GM18498 (cell line): ENCODE measurements around the gene USH2A.
"Not testable (repeated sequence)": the region's sequence is repeated elsewhere in the genome, so short reads cannot be mapped to it uniquely, and the experiment has no call there.

Source experiments
- ATAC-seq: cut with Tn5 transposase; IDR thresholded peaks from one replicate; pipeline ENCODE4 v1.9.1; 2021; ENCODE audit warnings: mild to moderate bottlenecking, moderate library complexity; ENCODE audit not compliant: unreplicated experiment

The USH2A gene

DNA sequence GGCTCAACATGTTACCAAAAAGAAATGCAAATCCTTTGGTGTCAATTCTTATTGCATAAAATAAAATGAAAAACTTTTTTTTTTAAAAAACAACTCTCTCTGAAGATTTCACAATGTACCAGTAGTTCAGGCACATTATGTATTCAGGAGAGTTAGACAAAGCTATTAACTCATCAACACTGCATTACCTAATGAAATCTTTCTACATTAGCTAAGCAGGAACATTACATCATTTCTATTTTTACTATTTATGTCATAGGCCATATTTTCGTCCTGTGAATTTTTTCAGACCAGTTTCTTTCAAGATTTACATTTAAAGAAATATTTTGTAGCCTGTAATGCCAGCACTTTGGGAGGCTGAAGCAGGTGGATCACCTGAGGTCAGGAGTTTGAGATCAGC, 366.2 kb downstream of the USH2A start:
- no peak for ATAC-seq

DNA sequence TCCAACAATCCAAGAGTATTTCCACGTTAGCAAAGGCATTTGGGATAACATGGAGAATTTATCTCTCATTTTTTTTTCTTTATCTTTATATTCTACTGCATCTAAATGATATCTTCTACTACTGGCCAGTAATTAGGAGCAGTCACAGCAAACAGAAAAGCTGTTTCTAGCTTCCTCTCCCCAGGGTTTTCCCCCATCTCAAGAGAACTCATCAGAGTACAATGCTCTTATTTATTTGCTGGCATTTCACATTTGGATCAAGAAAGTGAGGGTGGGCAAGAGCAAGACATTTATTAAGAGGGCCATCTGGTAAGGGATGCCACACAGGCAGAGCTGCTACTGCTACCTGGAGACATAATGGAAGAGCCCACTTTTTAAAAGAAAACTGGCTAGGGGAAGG, 368.2 kb downstream of the USH2A start:
- ATAC-seq = no peak

- ATAC-seq = no peak
These were observed 368.6 kb downstream of the USH2A start for GRCh38 chr1:216054600-216054999.

GRCh38 chr1:216051071-216051470, 372.2 kb downstream of the USH2A start:
- no peak for ATAC-seq

DNA sequence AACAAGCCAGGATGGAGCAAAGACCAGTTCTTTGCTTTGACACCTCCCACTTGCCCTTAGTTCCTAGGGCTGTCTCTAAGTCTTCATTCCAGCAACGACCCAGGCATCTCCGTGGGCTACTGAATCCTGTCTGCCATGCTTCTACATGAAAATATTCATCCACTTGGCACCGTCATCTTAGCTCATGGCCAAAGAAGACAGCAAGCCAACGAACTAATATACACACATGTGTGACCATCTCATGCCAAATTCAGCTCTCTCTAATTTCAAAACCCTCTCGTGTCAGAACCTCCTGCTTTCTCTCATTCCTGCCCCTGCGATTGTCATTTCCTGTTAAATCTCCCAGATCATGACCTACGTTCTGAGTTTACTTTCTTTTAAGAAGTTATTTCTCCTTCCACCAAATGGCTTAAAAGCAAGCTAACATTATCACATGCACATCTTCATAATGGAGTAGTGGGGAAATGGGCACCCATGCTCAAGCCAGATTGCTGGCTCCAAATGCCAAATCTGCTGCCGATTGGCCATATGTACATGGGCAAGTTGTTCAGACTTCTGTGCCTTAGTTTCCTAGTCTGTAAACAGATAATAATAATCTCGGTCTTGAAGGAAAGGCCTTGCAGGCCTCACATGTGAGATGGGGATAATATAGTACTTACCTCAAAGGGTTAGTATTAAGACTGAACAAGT, 373.4 kb downstream of the USH2A start:
- ATAC-seq = no peak

DNA sequence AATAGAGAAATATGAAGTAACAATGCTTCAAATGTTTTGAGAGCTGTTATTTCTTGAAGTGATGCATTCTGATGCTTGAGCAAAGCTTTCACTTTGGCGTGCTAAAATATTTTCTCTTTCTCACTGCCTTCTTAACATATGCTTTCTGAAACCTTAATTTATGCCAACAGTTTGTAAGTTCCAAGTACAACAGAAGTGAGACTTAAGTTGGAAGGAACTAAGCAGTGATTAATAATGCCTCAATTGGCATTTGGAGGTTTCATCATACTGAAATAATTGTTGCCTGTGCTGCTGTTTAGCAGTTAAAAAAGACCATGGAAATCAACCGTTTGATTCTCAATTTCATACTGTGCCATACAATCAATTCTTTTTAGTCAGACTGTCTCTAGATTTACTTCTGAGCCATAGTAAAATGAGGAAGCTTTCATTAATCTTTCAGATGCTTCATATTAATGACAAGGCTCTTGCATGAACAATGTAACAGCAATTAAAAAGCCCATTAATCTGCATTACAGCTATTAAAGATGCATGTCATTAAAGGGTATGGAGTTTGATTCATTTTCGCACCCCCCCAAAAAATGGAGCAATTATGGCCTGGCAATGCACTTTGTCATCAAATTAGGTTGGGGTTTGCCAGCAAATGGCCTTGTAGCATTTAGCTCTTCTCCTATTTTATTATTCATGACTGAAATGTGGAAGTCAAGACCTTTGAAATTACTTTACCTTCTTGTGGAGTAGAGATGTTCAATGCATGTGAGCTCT, 375.3 kb downstream of the USH2A start:
- no peak for ATAC-seq

DNA sequence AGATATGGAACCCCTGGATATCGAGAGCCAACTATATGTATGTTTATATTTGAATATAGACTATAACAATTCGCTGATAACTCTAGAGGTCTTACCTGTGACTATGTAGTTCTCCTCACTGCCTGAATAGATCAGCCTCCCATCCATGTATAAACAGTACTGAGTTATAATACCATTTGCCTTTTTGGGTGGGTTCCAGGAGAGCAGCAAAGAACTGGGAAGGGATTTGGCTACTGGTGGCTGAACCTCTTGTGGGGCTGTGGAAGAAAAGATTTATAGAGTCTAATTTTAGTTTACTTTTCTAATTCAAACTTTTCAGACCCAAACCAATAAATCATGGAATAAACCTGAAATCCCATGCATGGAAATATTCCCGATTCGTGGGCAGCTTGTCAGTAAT, 376.9 kb downstream of the USH2A start:
- no peak for ATAC-seq

GRCh38 chr1:216045400-216045799, 377.8 kb downstream of the USH2A start:
- no peak for ATAC-seq

DNA sequence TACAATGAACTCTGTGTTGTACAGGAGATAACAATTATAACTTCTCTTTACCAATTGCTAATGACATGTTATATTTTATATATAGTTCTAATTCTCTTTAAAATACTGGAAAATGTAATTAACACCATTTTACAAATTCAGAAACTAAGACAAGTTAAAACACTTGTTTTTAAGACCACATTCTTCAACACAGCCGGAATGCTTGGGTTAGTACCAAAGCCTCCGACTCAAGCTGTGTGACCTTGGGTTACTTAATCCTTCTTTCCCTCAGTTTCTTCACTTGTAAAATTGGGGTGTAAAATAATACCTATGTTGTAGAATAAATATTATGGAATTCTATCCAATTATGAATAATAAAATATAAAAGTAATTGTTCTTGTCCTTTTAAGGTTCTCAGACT, 378.7 kb downstream of the USH2A start:
- ATAC-seq = no peak

DNA sequence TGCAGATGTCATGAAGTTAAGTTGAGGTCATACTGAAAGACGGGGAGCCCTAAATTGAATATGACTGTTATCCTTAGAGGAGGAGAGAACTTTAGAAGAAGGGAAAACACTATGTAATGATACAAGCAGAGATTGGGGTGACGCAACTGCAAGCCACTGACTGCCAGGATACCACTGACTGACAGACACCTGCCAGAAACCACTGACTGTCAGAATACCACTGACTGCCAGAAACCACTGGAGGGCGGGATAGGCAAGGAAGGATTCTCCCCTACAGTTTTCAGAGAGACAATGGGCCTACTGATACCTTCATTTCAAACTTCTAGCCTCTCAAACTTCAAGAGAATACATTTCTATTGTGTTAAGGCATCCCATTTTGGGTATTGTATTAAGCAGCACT, 388.7 kb downstream of the USH2A start:
- ATAC-seq = no peak

- no peak for ATAC-seq
These were observed 390.2 kb downstream of the USH2A start for GRCh38 chr1:216032961-216033614.

DNA sequence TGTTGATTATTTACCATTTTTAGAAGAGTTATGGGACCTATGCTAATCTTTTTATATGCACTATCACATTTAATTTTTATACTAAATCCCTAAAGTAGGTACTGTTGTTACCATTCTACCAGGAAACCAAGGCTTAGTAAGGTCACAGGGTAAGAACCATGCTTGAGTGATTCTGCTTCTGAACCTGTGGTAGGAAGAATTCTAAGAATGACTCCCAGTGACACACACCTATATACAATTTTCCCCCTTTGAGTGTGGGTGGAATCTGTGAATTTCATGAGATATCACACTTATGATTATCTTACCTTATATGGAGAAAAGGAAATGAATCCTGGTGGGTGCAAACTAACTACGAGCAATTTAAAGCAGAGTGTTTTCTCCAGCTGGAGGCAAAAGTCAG, 391.0 kb downstream of the USH2A start:
- no peak for ATAC-seq

GRCh38 chr1:216028631-216029030, 394.6 kb downstream of the USH2A start:
- ATAC-seq = no peak

GRCh38 chr1:216024546-216024945, 398.7 kb downstream of the USH2A start:
- ATAC-seq = no peak

GRCh38 chr1:216020743-216021345, 402.4 kb downstream of the USH2A start:
- ATAC-seq = no peak

GRCh38 chr1:216015116-216015515, 408.1 kb downstream of the USH2A start:
- ATAC-seq = no peak

GRCh38 chr1:216014086-216014485, 409.2 kb downstream of the USH2A start:
- ATAC-seq = no peak

GRCh38 chr1:216009456-216009855, 413.8 kb downstream of the USH2A start:
- ATAC-seq = not testable (repeated sequence)

DNA sequence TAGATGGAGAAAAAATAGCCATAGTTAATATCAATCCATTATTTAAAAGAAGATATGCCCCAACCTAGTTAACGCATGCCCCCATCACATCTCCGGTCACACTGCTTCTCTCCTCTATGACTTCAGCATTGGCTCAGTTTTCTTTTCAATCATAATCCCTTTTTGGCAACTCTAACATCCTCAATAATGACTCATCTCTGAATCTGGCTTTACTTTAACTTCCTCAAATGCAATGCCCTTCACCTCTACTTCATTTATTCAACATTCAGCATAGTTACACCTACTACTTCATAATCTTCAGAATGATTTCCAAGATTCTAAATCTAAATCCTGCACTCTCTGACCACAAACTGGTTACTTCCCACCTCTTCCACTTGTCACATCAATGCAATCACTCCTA, 417.3 kb downstream of the USH2A start:
- ATAC-seq = peak; percentile 96

DNA sequence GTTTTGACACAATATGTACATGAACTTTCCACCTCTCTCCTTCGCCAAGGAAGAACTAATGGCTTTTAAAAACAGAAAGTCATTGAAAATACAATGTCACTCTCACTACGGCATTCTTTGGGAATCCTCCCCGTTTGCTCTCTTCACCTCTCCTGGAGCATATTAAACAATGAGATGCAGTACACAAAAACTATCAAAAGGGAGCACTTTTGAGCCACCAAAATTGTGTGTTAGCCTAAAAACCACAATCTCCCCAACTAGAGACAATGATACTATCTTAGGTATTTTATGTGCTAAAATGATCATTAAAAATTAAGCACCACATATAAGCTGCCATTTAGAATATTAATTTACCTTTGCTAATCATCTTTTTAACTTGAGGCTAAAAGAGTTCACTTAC, 430.6 kb downstream of the USH2A start:
- no peak for ATAC-seq

DNA sequence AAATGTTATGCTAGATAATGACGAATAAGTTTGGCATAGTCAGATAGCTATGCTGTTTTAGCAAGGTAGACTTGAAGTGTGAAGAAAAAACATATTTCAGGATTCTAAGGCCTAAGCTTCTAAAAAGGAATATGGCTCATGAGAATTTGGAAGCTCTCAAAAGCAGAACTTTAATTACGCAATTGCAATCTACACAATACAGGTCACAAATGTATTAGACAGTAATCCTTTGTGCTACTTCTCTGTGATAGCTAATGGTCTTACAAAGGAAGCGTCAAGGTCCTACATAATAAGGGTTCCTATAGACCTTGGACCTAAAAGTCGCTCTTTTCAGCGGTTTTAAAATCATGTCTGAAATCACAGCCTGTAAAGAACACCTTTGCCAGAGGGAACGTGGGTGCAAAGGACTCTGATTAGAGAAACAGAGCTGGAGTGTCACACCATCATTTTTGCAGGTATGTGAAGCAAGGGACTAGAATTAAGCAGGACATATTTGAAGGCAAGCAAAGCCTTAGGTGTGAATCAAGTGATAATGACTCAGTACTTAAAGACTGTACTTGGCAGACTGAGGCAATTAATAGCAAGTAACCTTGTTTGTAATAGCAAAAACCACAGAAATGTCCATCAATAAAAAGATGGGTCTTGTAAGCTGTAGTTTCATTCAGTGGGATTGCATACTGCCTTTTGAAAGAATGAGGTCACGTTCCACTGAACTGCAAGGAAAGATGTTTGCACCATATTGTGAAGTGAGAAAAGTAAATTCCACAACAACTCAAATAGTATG, 436.0 kb downstream of the USH2A start:
- ATAC-seq = no peak
